Erythroblast (primary cell): ENCODE results near the gene ACIN1.

ENCODE experiments used
- GATA1 ChIP-seq: IDR thresholded peaks from 2 replicates; pipeline ENCODE4 v1.6.1; 2011; ENCODE audit warnings: low read depth, mild to moderate bottlenecking, control low read depth, low read length, moderate library complexity
- POLR2A ChIP-seq: IDR thresholded peaks from 2 replicates; pipeline ENCODE4 v1.6.1; 2011; ENCODE audit warnings: mild to moderate bottlenecking, low read length

- peak; percentile 74 for TF ChIP-seq POLR2A
- no peak for TF ChIP-seq GATA1
Measured at GRCh38 chr14:23095196-23096108, 516 bp upstream of the ACIN1 start, which contains the start of gene C14orf119.
